HepG2 (cell line): ENCODE measurements around the gene GBP2.

Source experiments
- NR2C2 ChIP-seq: sonication (generic); formaldehyde crosslinking; IDR thresholded peaks from 2 replicates; pipeline ENCODE4 v1.4.0; 2020; ENCODE audit warnings: missing genetic modification reagents, mild to moderate bottlenecking, moderate library complexity, borderline replicate concordance
- TCF7L2 ChIP-seq: IDR thresholded peaks from 2 replicates; pipeline ENCODE4 v1.6.1; 2011; ENCODE audit warnings: mild to moderate bottlenecking, low read depth, low read length, moderate library complexity
- TGIF2 ChIP-seq: IDR thresholded peaks from 2 replicates; pipeline ENCODE4 v1.6.1; 2016; ENCODE audit warnings: control low read depth, missing compliant biosample characterization
- YY1 ChIP-seq: IDR thresholded peaks from 2 replicates; pipeline ENCODE4 v1.6.1; 2011; ENCODE audit warnings: low read length, low read depth, moderate library complexity, mild to moderate bottlenecking; ENCODE audit not compliant: insufficient read depth, insufficient replicate concordance
- TF ChIP-seq, protein P1 (sequence below): sonication (generic); formaldehyde crosslinking; IDR thresholded peaks from 2 replicates; pipeline ENCODE4 v1.5.0; 2020; ENCODE audit warnings: mild to moderate bottlenecking, missing genetic modification reagents, moderate library complexity

- TF ChIP-seq TCF7L2 (no peak), NR2C2 (no peak), YY1 (no peak), TGIF2 (CRISPR knock-in tag) (no peak)
- TF ChIP-seq, protein P1, sequence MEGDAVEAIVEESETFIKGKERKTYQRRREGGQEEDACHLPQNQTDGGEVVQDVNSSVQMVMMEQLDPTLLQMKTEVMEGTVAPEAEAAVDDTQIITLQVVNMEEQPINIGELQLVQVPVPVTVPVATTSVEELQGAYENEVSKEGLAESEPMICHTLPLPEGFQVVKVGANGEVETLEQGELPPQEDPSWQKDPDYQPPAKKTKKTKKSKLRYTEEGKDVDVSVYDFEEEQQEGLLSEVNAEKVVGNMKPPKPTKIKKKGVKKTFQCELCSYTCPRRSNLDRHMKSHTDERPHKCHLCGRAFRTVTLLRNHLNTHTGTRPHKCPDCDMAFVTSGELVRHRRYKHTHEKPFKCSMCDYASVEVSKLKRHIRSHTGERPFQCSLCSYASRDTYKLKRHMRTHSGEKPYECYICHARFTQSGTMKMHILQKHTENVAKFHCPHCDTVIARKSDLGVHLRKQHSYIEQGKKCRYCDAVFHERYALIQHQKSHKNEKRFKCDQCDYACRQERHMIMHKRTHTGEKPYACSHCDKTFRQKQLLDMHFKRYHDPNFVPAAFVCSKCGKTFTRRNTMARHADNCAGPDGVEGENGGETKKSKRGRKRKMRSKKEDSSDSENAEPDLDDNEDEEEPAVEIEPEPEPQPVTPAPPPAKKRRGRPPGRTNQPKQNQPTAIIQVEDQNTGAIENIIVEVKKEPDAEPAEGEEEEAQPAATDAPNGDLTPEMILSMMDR (CRISPR knock-in tag), result no peak
These were observed 4.3 kb downstream of the GBP2 start for GRCh38 chr1:89121641-89122040.
